DND-41 (cell line): ENCODE results near the gene TNS1.

ENCODE experiments used
- EZH2 ChIP-seq: IDR thresholded peaks from 3 replicates; pipeline ENCODE4 v1.6.1; 2012; ENCODE audit warnings: borderline replicate concordance, low read depth, mild to moderate bottlenecking, moderate library complexity, low read length, inconsistent platforms; ENCODE audit not compliant: severe bottlenecking
- TF ChIP-seq, protein P1 (sequence below): IDR thresholded peaks from 2 replicates; pipeline ENCODE4 v1.5.1; 2012; ENCODE audit warnings: borderline replicate concordance, low read length, moderate library complexity, mild to moderate bottlenecking; ENCODE audit not compliant: poor library complexity, severe bottlenecking; ENCODE audit errors: extremely low read depth

DNA sequence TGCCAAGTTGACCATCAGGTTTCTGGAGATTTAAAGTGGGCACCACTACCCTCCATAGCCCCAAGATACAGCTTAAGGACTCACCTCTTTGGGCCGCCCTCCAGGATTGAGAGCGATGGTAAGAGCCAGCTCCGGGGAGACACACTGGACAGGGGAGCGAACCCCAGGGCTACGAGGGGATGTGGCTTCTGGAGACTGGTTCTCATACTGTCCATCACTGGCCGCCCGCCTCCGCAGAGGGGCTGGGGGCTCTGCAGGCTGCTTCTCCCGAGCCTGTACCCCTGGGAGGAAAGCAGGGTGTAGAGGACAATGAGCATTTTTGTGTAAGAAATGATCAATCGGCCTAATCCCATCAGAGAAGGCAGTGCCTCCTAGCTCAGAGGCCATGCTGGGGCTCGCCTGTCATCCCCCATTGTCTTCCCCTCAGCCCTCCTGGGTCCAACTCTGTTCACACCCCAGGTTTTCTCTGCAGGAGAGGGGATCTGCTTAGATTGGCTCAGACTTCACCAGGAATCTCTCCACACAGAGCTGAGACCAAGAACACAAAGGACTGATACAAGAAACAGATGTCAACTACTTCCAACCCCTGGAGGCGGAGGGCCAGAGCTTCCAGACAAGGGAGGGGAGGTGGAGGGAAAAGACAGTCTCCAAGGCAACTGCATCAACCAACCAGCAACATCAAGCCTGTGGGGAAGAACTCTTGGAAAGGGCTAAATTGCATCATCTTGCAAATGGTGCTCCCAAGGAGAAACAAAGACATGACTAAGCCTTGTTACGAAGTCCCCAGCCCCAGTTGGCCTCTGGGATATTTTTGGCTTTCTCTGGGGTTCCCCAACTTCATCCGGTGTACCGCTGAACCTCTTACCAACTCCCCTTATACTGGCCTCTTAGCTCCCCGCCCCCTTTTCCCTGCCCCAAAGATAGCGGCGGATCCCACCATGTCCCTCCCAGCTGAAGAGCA, 166.6 kb downstream of the TNS1 start:
- TF ChIP-seq, protein P1, sequence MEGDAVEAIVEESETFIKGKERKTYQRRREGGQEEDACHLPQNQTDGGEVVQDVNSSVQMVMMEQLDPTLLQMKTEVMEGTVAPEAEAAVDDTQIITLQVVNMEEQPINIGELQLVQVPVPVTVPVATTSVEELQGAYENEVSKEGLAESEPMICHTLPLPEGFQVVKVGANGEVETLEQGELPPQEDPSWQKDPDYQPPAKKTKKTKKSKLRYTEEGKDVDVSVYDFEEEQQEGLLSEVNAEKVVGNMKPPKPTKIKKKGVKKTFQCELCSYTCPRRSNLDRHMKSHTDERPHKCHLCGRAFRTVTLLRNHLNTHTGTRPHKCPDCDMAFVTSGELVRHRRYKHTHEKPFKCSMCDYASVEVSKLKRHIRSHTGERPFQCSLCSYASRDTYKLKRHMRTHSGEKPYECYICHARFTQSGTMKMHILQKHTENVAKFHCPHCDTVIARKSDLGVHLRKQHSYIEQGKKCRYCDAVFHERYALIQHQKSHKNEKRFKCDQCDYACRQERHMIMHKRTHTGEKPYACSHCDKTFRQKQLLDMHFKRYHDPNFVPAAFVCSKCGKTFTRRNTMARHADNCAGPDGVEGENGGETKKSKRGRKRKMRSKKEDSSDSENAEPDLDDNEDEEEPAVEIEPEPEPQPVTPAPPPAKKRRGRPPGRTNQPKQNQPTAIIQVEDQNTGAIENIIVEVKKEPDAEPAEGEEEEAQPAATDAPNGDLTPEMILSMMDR: no peak
- no peak for TF ChIP-seq EZH2
